ENCODE data around the gene PER3.

GRCh38 chr1:7811476-7811875 is 27.4 kb downstream of the PER3 start:
- no peak for TF ChIP-seq SP1 (IDR thresholded peaks at IDR 0.05; ENCODE audit: low read depth)
- no peak for TF ChIP-seq POLR2A (IDR thresholded peaks at IDR 0.05; ENCODE audit: borderline replicate concordance, extremely low read depth, insufficient read depth, insufficient read length)
- no peak for TF ChIP-seq CTCF (IDR thresholded peaks at IDR 0.05 in 2 of 3, conservative IDR thresholded peaks at IDR 0.05 in 1 of 3; ENCODE audit: borderline replicate concordance in 1 of 3, insufficient read depth in 1 of 3, low read depth in 2 of 3, low read length in 2 of 3)
- no peak for TF ChIP-seq SRF (IDR thresholded peaks at IDR 0.05; ENCODE audit: low read depth)
- TF ChIP-seq EZH2 (IDR thresholded peaks at IDR 0.05), result no peak
- no peak for TF ChIP-seq RAD21 (IDR thresholded peaks at IDR 0.05; ENCODE audit: low read depth)
- no peak for TF ChIP-seq CEBPB (IDR thresholded peaks at IDR 0.05; ENCODE audit: low read depth)
- no peak for TF ChIP-seq ZNF274 (IDR thresholded peaks at IDR 0.05; ENCODE audit: low read depth, low read length)
- no peak for TF ChIP-seq EGR1 (IDR thresholded peaks at IDR 0.05; ENCODE audit: low read depth)
- no peak for TF ChIP-seq EZH2phosphoT487 (IDR thresholded peaks at IDR 0.05; ENCODE audit: borderline replicate concordance)

Measured in HCT116 (cell line).